GM21786 (cell line): ENCODE data around the gene PLEKHG5.
"Not testable (repeated sequence)": the region's sequence is repeated elsewhere in the genome, so short reads cannot be mapped to it uniquely, and the experiment has no call there.

ENCODE experiments used
- ATAC-seq: cut with Tn5 transposase; IDR thresholded peaks from one replicate; pipeline ENCODE4 v1.9.1; 2021; ENCODE audit not compliant: unreplicated experiment

Gene PLEKHG5

GRCh38 chr1:6447016-6447817 is 44.2 kb downstream of the PLEKHG5 start:
- no peak for ATAC-seq

GRCh38 chr1:6446665-6447015 is 44.8 kb downstream of the PLEKHG5 start:
- ATAC-seq = no peak

- ATAC-seq = not testable (repeated sequence)
Observed at GRCh38 chr1:6445929-6446328, 45.5 kb downstream of the PLEKHG5 start.

- ATAC-seq = no peak
Observed at GRCh38 chr1:6445062-6445763, 46.3 kb downstream of the PLEKHG5 start.

- ATAC-seq = no peak
Observed at GRCh38 chr1:6444377-6444776, 47.1 kb downstream of the PLEKHG5 start.

GRCh38 chr1:6443339-6444115 is 47.9 kb downstream of the PLEKHG5 start:
- ATAC-seq = no peak

GRCh38 chr1:6441586-6441985 is 49.9 kb downstream of the PLEKHG5 start:
- ATAC-seq = no peak

- ATAC-seq = no peak
Observed at GRCh38 chr1:6440198-6441126, 51.0 kb downstream of the PLEKHG5 start.

GRCh38 chr1:6438047-6438525 is 53.4 kb downstream of the PLEKHG5 start:
- ATAC-seq = no peak

GRCh38 chr1:6437012-6437700 is 54.3 kb downstream of the PLEKHG5 start:
- not testable (repeated sequence) for ATAC-seq

- not testable (repeated sequence) for ATAC-seq
Observed at GRCh38 chr1:6436277-6436676, 55.2 kb downstream of the PLEKHG5 start.

- no peak for ATAC-seq
Observed at GRCh38 chr1:6435547-6435946, 55.9 kb downstream of the PLEKHG5 start.

GRCh38 chr1:6435129-6435528 is 56.3 kb downstream of the PLEKHG5 start:
- ATAC-seq = no peak

- ATAC-seq = no peak
Observed at GRCh38 chr1:6434186-6434585, 57.3 kb downstream of the PLEKHG5 start.

- not testable (repeated sequence) for ATAC-seq
Observed at GRCh38 chr1:6431645-6432579, 59.6 kb downstream of the PLEKHG5 start.

- not testable (repeated sequence) for ATAC-seq
Observed at GRCh38 chr1:6429660-6430411, 61.6 kb downstream of the PLEKHG5 start.

- ATAC-seq = not testable (repeated sequence)
Observed at GRCh38 chr1:6428453-6428852, 63.0 kb downstream of the PLEKHG5 start.
